ENCODE results near the gene VASP.

VASP gene

GRCh38 chr19:45505151-45505995, 1.9 kb upstream of the VASP start:
- peak overlapping the region; percentile 95; the same call in 1 of the 2 replicates for H3K4me3 ChIP-seq (ENCODE audit: low read depth, low read length)
- no peak for TF ChIP-seq CTCF (IDR thresholded peaks at IDR 0.05; ENCODE audit: insufficient read depth, low read depth, low read length, missing control alignments)
- no peak for DNase-seq (ENCODE audit: low read depth)

- DNase-seq (ENCODE audit: low read depth): no peak
- no peak for TF ChIP-seq CTCF (IDR thresholded peaks at IDR 0.05; ENCODE audit: insufficient read depth, low read depth, low read length, missing control alignments)
- H3K4me3 ChIP-seq (ENCODE audit: low read depth, low read length): peak overlapping the region; percentile 95
Measured at GRCh38 chr19:45505996-45506245, 1.4 kb upstream of the VASP start.

GRCh38 chr19:45506246-45506988, 862 bp upstream of the VASP start:
- peak; percentile 51 for TF ChIP-seq CTCF (IDR thresholded peaks at IDR 0.05; ENCODE audit: insufficient read depth, low read depth, low read length, missing control alignments)
- H3K4me3 ChIP-seq (ENCODE audit: low read depth, low read length): peak overlapping the region; percentile 95

GRCh38 chr19:45507872-45508416, 665 bp downstream of the VASP start:
- no peak for TF ChIP-seq CTCF (IDR thresholded peaks at IDR 0.05; ENCODE audit: insufficient read depth, low read depth, low read length, missing control alignments)
- peak overlapping the region; percentile 95 for H3K4me3 ChIP-seq (ENCODE audit: low read depth, low read length)
- no peak for DNase-seq (ENCODE audit: low read depth)

More at GRCh38 chr19:45506246-45506988, 862 bp upstream of the VASP start:
- DNase-seq (ENCODE audit: low read depth): peak; percentile 96

GRCh38 chr19:45508417-45508860, 1.2 kb downstream of the VASP start:
- no peak for TF ChIP-seq CTCF (IDR thresholded peaks at IDR 0.05; ENCODE audit: insufficient read depth, low read depth, low read length, missing control alignments)
- DNase-seq (ENCODE audit: low read depth): peak; percentile 79

GRCh38 chr19:45508861-45509691, 1.8 kb downstream of the VASP start:
- no peak for TF ChIP-seq CTCF (IDR thresholded peaks at IDR 0.05; ENCODE audit: insufficient read depth, low read depth, low read length, missing control alignments)
- DNase-seq (ENCODE audit: low read depth): peak; percentile 93
- H3K4me3 ChIP-seq (ENCODE audit: low read depth, low read length): peak overlapping the region; percentile 95

More at GRCh38 chr19:45508417-45508860, 1.2 kb downstream of the VASP start:
- H3K4me3 ChIP-seq (ENCODE audit: low read depth, low read length): peak overlapping the region; percentile 95

Measured in GM12865 (cell line).